Measurements from ENCODE around the gene CDH4. TPM values are rescaled to one million over a fixed set of nuclear protein-coding genes. Genes with fewer than 3 reads are reported as not detected.
A peak's percentile ranks its signal among the peaks of the same experiment; 100 is the strongest.

The CDH4 gene
- total and polyA plus RNA-seq, 4 donors, result 5.8 to 24.1 (median 17.1) TPM

- WGBS (ENCODE audit: insufficient coverage), result 80% methylated on average over 31 of the region's 32 CpGs
- no peaks in the 10 kb centered on the region for H3K36me3 ChIP-seq (ENCODE audit: control insufficient read depth, insufficient read depth, low read length)
- no peak overlapping the region for H3K4me3 ChIP-seq (ENCODE audit: low read depth, low read length)
- H3K27ac ChIP-seq (ENCODE audit: low read depth, low read length), result no peak overlapping the region
- H3K27me3 ChIP-seq (ENCODE audit: control insufficient read depth, insufficient read depth, low read length), result no peaks in the 10 kb centered on the region
- no peaks in the 10 kb centered on the region for H3K9me3 ChIP-seq (ENCODE audit: control insufficient read depth, insufficient read depth, low read length)
- peaks cover 14% of the 10 kb centered on the region for H3K4me1 ChIP-seq (ENCODE audit: control insufficient read depth, insufficient read depth, low read length)
- peak in 1 of 6 donors; percentile 78 for DNase-seq (ENCODE audit: low read depth in 4 of 6, low spot score in 6 of 6)
Measured at GRCh38 chr20:61818746-61819573, 566.9 kb downstream of the CDH4 start.

- DNase-seq (ENCODE audit: low read depth in 4 of 6, low spot score in 6 of 6), result no peak
- Histone ChIP-seq H3K9me3 (ENCODE audit: control insufficient read depth, insufficient read depth, low read length) (no peaks in the 10 kb centered on the region), H3K4me1 (ENCODE audit: control insufficient read depth, insufficient read depth, low read length) (peaks cover 14% of the 10 kb centered on the region), H3K27ac (ENCODE audit: low read depth, low read length) (no peak overlapping the region), H3K27me3 (ENCODE audit: control insufficient read depth, insufficient read depth, low read length) (no peaks in the 10 kb centered on the region), H3K4me3 (ENCODE audit: low read depth, low read length) (no peak overlapping the region), H3K36me3 (ENCODE audit: control insufficient read depth, insufficient read depth, low read length) (no peaks in the 10 kb centered on the region)
- WGBS (ENCODE audit: insufficient coverage), result no CpG with 5 or more reads among the region's 3 CpGs
Measured at GRCh38 chr20:61819574-61819846, 567.4 kb downstream of the CDH4 start.

GRCh38 chr20:61819921-61820825 lies 568.1 kb downstream of the CDH4 start:
- no peak for DNase-seq (ENCODE audit: low read depth in 4 of 6, low spot score in 6 of 6)
- H3K36me3 ChIP-seq (ENCODE audit: control insufficient read depth, insufficient read depth, low read length), result no peaks in the 10 kb centered on the region
- H3K4me1 ChIP-seq (ENCODE audit: control insufficient read depth, insufficient read depth, low read length), result peaks cover 14% of the 10 kb centered on the region
- 86% methylated on average over 24 of the region's 27 CpGs for WGBS (ENCODE audit: insufficient coverage)
- no peaks in the 10 kb centered on the region for H3K27me3 ChIP-seq (ENCODE audit: control insufficient read depth, insufficient read depth, low read length)
- no peak overlapping the region for H3K27ac ChIP-seq (ENCODE audit: low read depth, low read length)
- H3K9me3 ChIP-seq (ENCODE audit: control insufficient read depth, insufficient read depth, low read length), result no peaks in the 10 kb centered on the region
- H3K4me3 ChIP-seq (ENCODE audit: low read depth, low read length), result no peak overlapping the region

GRCh38 chr20:61821735-61822134 lies 569.7 kb downstream of the CDH4 start:
- peaks cover 14% of the 10 kb centered on the region for H3K4me1 ChIP-seq (ENCODE audit: control insufficient read depth, insufficient read depth, low read length)
- no peaks in the 10 kb centered on the region for H3K27me3 ChIP-seq (ENCODE audit: control insufficient read depth, insufficient read depth, low read length)
- no peaks in the 10 kb centered on the region for H3K9me3 ChIP-seq (ENCODE audit: control insufficient read depth, insufficient read depth, low read length)
- no peak overlapping the region for H3K27ac ChIP-seq (ENCODE audit: low read depth, low read length)
- no peak overlapping the region for H3K4me3 ChIP-seq (ENCODE audit: low read depth, low read length)
- DNase-seq (ENCODE audit: low read depth in 4 of 6, low spot score in 6 of 6), result no peak
- no peaks in the 10 kb centered on the region for H3K36me3 ChIP-seq (ENCODE audit: control insufficient read depth, insufficient read depth, low read length)
- no CpG with 5 or more reads among the region's 5 CpGs for WGBS (ENCODE audit: insufficient coverage)

- Histone ChIP-seq H3K36me3 (ENCODE audit: control insufficient read depth, insufficient read depth, low read length) (no peaks in the 10 kb centered on the region), H3K27me3 (ENCODE audit: control insufficient read depth, insufficient read depth, low read length) (no peaks in the 10 kb centered on the region), H3K9me3 (ENCODE audit: control insufficient read depth, insufficient read depth, low read length) (no peaks in the 10 kb centered on the region), H3K4me3 (ENCODE audit: low read depth, low read length) (no peak overlapping the region), H3K4me1 (ENCODE audit: control insufficient read depth, insufficient read depth, low read length) (peaks cover 14% of the 10 kb centered on the region), H3K27ac (ENCODE audit: low read depth, low read length) (no peak overlapping the region)
- no peak for DNase-seq (ENCODE audit: low read depth in 4 of 6, low spot score in 6 of 6)
- 95% methylated on average over 12 of the region's 12 CpGs for WGBS (ENCODE audit: insufficient coverage)
Measured at GRCh38 chr20:61822396-61822795, 570.3 kb downstream of the CDH4 start.

GRCh38 chr20:61823242-61823641 lies 571.2 kb downstream of the CDH4 start:
- peaks cover 12% of the 10 kb centered on the region for H3K4me1 ChIP-seq (ENCODE audit: control insufficient read depth, insufficient read depth, low read length)
- no peak for DNase-seq (ENCODE audit: low read depth in 4 of 6, low spot score in 6 of 6)
- 100% methylated on average over 1 of the region's 2 CpGs for WGBS (ENCODE audit: insufficient coverage)

GRCh38 chr20:61828891-61829290 lies 576.8 kb downstream of the CDH4 start:
- WGBS (ENCODE audit: insufficient coverage), result 85% methylated on average over 8 of the region's 14 CpGs
- no peak overlapping the region for H3K4me3 ChIP-seq (ENCODE audit: low read depth, low read length)
- H3K27ac ChIP-seq (ENCODE audit: low read depth, low read length), result no peak overlapping the region
- H3K36me3 ChIP-seq (ENCODE audit: control insufficient read depth, insufficient read depth, low read length), result no peaks in the 10 kb centered on the region
- no peaks in the 10 kb centered on the region for H3K27me3 ChIP-seq (ENCODE audit: control insufficient read depth, insufficient read depth, low read length)
- H3K9me3 ChIP-seq (ENCODE audit: control insufficient read depth, insufficient read depth, low read length), result no peaks in the 10 kb centered on the region
- H3K4me1 ChIP-seq (ENCODE audit: control insufficient read depth, insufficient read depth, low read length), result peaks cover 5% of the 10 kb centered on the region
- no peak for DNase-seq (ENCODE audit: low read depth in 4 of 6, low spot score in 6 of 6)

More at GRCh38 chr20:61823242-61823641, 571.2 kb downstream of the CDH4 start:
- no peaks in the 10 kb centered on the region for H3K9me3 ChIP-seq (ENCODE audit: control insufficient read depth, insufficient read depth, low read length)
- no peak overlapping the region for H3K4me3 ChIP-seq (ENCODE audit: low read depth, low read length)
- no peaks in the 10 kb centered on the region for H3K27me3 ChIP-seq (ENCODE audit: control insufficient read depth, insufficient read depth, low read length)
- H3K27ac ChIP-seq (ENCODE audit: low read depth, low read length), result no peak overlapping the region
- H3K36me3 ChIP-seq (ENCODE audit: control insufficient read depth, insufficient read depth, low read length), result no peaks in the 10 kb centered on the region

GRCh38 chr20:61829526-61829925 lies 577.5 kb downstream of the CDH4 start:
- Histone ChIP-seq H3K9me3 (ENCODE audit: control insufficient read depth, insufficient read depth, low read length) (no peaks in the 10 kb centered on the region), H3K36me3 (ENCODE audit: control insufficient read depth, insufficient read depth, low read length) (no peaks in the 10 kb centered on the region)

GRCh38 chr20:61830241-61830930 lies 578.3 kb downstream of the CDH4 start:
- peaks cover 1% of the 10 kb centered on the region for H3K36me3 ChIP-seq (ENCODE audit: control insufficient read depth, insufficient read depth, low read length)
- no peak overlapping the region for H3K4me3 ChIP-seq (ENCODE audit: low read depth, low read length)
- WGBS (ENCODE audit: insufficient coverage), result 92% methylated on average over 25 of the region's 30 CpGs

More at GRCh38 chr20:61829526-61829925, 577.5 kb downstream of the CDH4 start:
- H3K4me3 ChIP-seq (ENCODE audit: low read depth, low read length), result no peak overlapping the region
- no peak for DNase-seq (ENCODE audit: low read depth in 4 of 6, low spot score in 6 of 6)
- 86% methylated on average over 13 of the region's 17 CpGs for WGBS (ENCODE audit: insufficient coverage)
- peaks cover 5% of the 10 kb centered on the region for H3K4me1 ChIP-seq (ENCODE audit: control insufficient read depth, insufficient read depth, low read length)
- H3K27me3 ChIP-seq (ENCODE audit: control insufficient read depth, insufficient read depth, low read length), result no peaks in the 10 kb centered on the region
- no peak overlapping the region for H3K27ac ChIP-seq (ENCODE audit: low read depth, low read length)

More at GRCh38 chr20:61830241-61830930, 578.3 kb downstream of the CDH4 start:
- Histone ChIP-seq H3K9me3 (ENCODE audit: control insufficient read depth, insufficient read depth, low read length) (no peaks in the 10 kb centered on the region), H3K27ac (ENCODE audit: low read depth, low read length) (no peak overlapping the region), H3K4me1 (ENCODE audit: control insufficient read depth, insufficient read depth, low read length) (peaks cover 5% of the 10 kb centered on the region), H3K27me3 (ENCODE audit: control insufficient read depth, insufficient read depth, low read length) (no peaks in the 10 kb centered on the region)
- no peak for DNase-seq (ENCODE audit: low read depth in 4 of 6, low spot score in 6 of 6)
